Measurements from ENCODE around the gene CLEC6A. TPM values are rescaled to one million over a fixed set of nuclear protein-coding genes. Genes with fewer than 3 reads are reported as not detected.
"Not testable (repeated sequence)": the region's sequence is repeated elsewhere in the genome, so short reads cannot be mapped to it uniquely, and the experiment has no call there.

The CLEC6A gene
- total and polyA plus RNA-seq, 2 of the 8 experiments (the other 6 are each of a cell fraction or from before 2014, with no cell fraction given) = not detected

GRCh38 chr12:8444536-8445278 lies 11.1 kb upstream of the CLEC6A start:
- not testable (repeated sequence) for H2BK20ac ChIP-seq (ENCODE audit: low read length)

More at GRCh38 chr12:8444536-8445278, 11.1 kb upstream of the CLEC6A start:
- H4K8ac ChIP-seq (ENCODE audit: extremely low read depth, insufficient read depth, low read length); H3K36me3 ChIP-seq (ENCODE audit: control insufficient read depth in 2 of 4, insufficient read depth in 4 of 4, low read length in 3 of 4); H2BK5ac ChIP-seq (ENCODE audit: low read depth, low read length); FAIRE-seq; H3K4me3 ChIP-seq (ENCODE audit: extremely low read depth in 1 of 4, insufficient read depth in 2 of 4, low read depth in 3 of 4, low read length in 4 of 4); H3K9ac ChIP-seq (replicated peaks in 1 of 4; ENCODE audit: extremely low read depth in 1 of 4, low read depth in 3 of 4, low read length in 3 of 4); H3K18ac ChIP-seq (ENCODE audit: extremely low read depth, low read length); H3K79me2 ChIP-seq (ENCODE audit: control insufficient read depth in 1 of 2, insufficient read depth in 2 of 2, low read length in 2 of 2); H3K27me3 ChIP-seq (replicated peaks in 1 of 4; ENCODE audit: control insufficient read depth in 3 of 4, extremely low read depth in 1 of 4, insufficient read depth in 3 of 4, low read length in 3 of 4); H2AK5ac ChIP-seq (ENCODE audit: low read depth, low read length); H3K56ac ChIP-seq (replicated peaks; ENCODE audit: insufficient read length, low read depth, low read length); H3K9me3 ChIP-seq (ENCODE audit: insufficient read depth in 2 of 2, low read depth in 1 of 2, low read length in 1 of 2); POLR2A ChIA-PET (ENCODE audit: partially characterized antibody); H3K23ac ChIP-seq (ENCODE audit: insufficient read length); H3K27ac ChIP-seq (ENCODE audit: low read depth, low read length); H3K79me1 ChIP-seq (ENCODE audit: low read depth, low read length); H2BK15ac ChIP-seq (ENCODE audit: low read length); H2AFZ ChIP-seq (ENCODE audit: low read length); H3K4ac ChIP-seq (replicated peaks; ENCODE audit: insufficient read length, low read depth, low read length); H3K4me2 ChIP-seq (ENCODE audit: insufficient read depth in 1 of 2, low read depth in 2 of 2, low read length in 2 of 2); H3K4me1 ChIP-seq (replicated peaks in 1 of 4; ENCODE audit: control insufficient read depth in 3 of 4, insufficient read depth in 4 of 4, low read length in 3 of 4); H4K20me1 ChIP-seq (replicated peaks in 1 of 2; ENCODE audit: control insufficient read depth in 1 of 2, insufficient read depth in 2 of 2, low read length in 2 of 2); DNase-seq (ENCODE audit: low read depth in 1 of 2, low spot score in 2 of 2); H3K23me2 ChIP-seq (ENCODE audit: low read depth, low read length); H2BK12ac ChIP-seq (ENCODE audit: low read depth, low read length); H2BK120ac ChIP-seq (replicated peaks; ENCODE audit: low read depth, low read length); H4K5ac ChIP-seq (ENCODE audit: insufficient read length, low read depth, low read length); H3K14ac ChIP-seq (ENCODE audit: insufficient read length); H4K91ac ChIP-seq (replicated peaks; ENCODE audit: insufficient read length, low read length): not testable (repeated sequence)
- CTCF ChIA-PET (ENCODE audit: partially characterized antibody) = interaction anchor here (0.9 kb wide), 1 partner anchor 16 kb away, joined by 3 read pairs; no protein-coding TSS in a partner anchor
- WGBS, 2 experiments (ENCODE audit: extremely low coverage in 1 of 2, insufficient coverage in 1 of 2, insufficient read length in 1 of 2, insufficient replicate concordance in 2 of 2, low coverage in 1 of 2, low lambda C conversion rate in 2 of 2, missing lambda C conversion rate in 1 of 2) = 91% methylated on average over 18 of the region's 22 CpGs; no CpG with 5 or more reads in 1 of the 2 experiments

Measured in H1 (cell line).